GM13977 (cell line): ENCODE results near the gene AMBP.

Experiments
- DNase-seq: peaks from one replicate; pipeline ENCODE4 v3.0.0; 2012; ENCODE audit warnings: low spot score
- CTCF ChIP-seq: IDR thresholded peaks from 2 replicates; pipeline ENCODE4 v1.5.1; 2012; ENCODE audit warnings: mild to moderate bottlenecking, control low read depth; ENCODE audit not compliant: insufficient read depth; ENCODE audit errors: extremely low read depth, missing control alignments
- in situ Hi-C: fragments of 300-500 bp; cut with MboI; formaldehyde crosslinking; loops from one replicate; pipeline ENCODE4 v1.12.0; 2022; ENCODE audit warnings: low sequenced_read_pairs, low pct_unique_long_range_greater_than_20kb, mixed read lengths, inconsistent platforms; ENCODE audit not compliant: unreplicated experiment

Gene AMBP

GRCh38 chr9:114027159-114027862 is 50.8 kb downstream of the AMBP start:
- TF ChIP-seq CTCF: no peak

GRCh38 chr9:114026335-114026734 is 51.8 kb downstream of the AMBP start:
- no peak for TF ChIP-seq CTCF
- DNase-seq: no peak
- in situ Hi-C loops: no loop called here

More at GRCh38 chr9:114027159-114027862, 50.8 kb downstream of the AMBP start:
- no peak for DNase-seq
- in situ Hi-C loops: no loop called here

- TF ChIP-seq CTCF: no peak
- no peak for DNase-seq
- in situ Hi-C loops: no loop called here
Observed at GRCh38 chr9:114025760-114026159, 52.3 kb downstream of the AMBP start.

GRCh38 chr9:114025196-114025753 is 52.8 kb downstream of the AMBP start:
- no peak for TF ChIP-seq CTCF
- DNase-seq: no peak
- in situ Hi-C loops: no loop called here

GRCh38 chr9:114023961-114024360 is 54.1 kb downstream of the AMBP start:
- no peak for DNase-seq
- in situ Hi-C loops: no loop called here
- TF ChIP-seq CTCF: no peak

- in situ Hi-C loops: no loop called here
- no peak for TF ChIP-seq CTCF
- no peak for DNase-seq
Observed at GRCh38 chr9:114021578-114021977, 56.5 kb downstream of the AMBP start.
